SK-N-MC (cell line): ENCODE data around the gene GOPC.
A peak's percentile ranks its signal among the peaks of the same experiment; 100 is the strongest.

Experiments
- DNase-seq: peaks from one replicate; pipeline ENCODE4 v3.0.0-alpha.2; 2011; ENCODE audit warnings: low read depth, low spot score
- H3K27ac ChIP-seq: fragments of 200-600 bp; sonication (generic); 2 replicates; pipeline ENCODE4 v1.5.1; 2016; ENCODE audit warnings: mixed run types
- H3K36me3 ChIP-seq: fragments of 200-600 bp; sonication (generic); 2 replicates; pipeline ENCODE4 v1.6.1; 2017; ENCODE audit warnings: antibody characterized with exemption, low read length, mixed read lengths; ENCODE audit not compliant: insufficient read depth
- H3K4me3 ChIP-seq: fragments of 200-600 bp; sonication (generic); 2 replicates; pipeline ENCODE4 v1.5.1; 2016
- H3K9ac ChIP-seq: fragments of 200-600 bp; sonication (generic); 2 replicates; pipeline ENCODE4 v1.8.0; 2017; ENCODE audit warnings: mixed run types, mixed read lengths; ENCODE audit not compliant: insufficient read length
- H3K9me3 ChIP-seq: fragments of 200-600 bp; sonication (generic); 2 replicates; pipeline ENCODE4 v1.6.1; 2017; ENCODE audit warnings: low read depth, mild to moderate bottlenecking, antibody characterized with exemption, low read length, moderate library complexity, mixed read lengths
- EZH2 ChIP-seq: fragments of 200-600 bp; sonication (generic); IDR thresholded peaks from one replicate; pipeline ENCODE4 v1.6.1; 2017; ENCODE audit warnings: antibody characterized with exemption
- FOXP2 ChIP-seq: optimal IDR thresholded peaks from 2 replicates; pipeline ENCODE3; 2011; ENCODE audit warnings: mild to moderate bottlenecking, moderate library complexity; ENCODE audit not compliant: insufficient read depth; ENCODE audit errors: extremely low read length, control extremely low read depth
- POLR2AphosphoS5 ChIP-seq: IDR thresholded peaks from 2 replicates; pipeline ENCODE4 v1.6.1; 2012; ENCODE audit warnings: mild to moderate bottlenecking, low read depth, low read length, borderline replicate concordance

GOPC gene

GRCh38 chr6:117617210-117618035 is 15.1 kb upstream of the GOPC start:
- no peaks in the 10 kb centered on the region for H3K36me3 ChIP-seq
- no peak overlapping the region for H3K4me3 ChIP-seq
- TF ChIP-seq EZH2 (no peak), POLR2AphosphoS5 (no peak), FOXP2 (no peak)
- H3K9ac ChIP-seq: no peak overlapping the region
- no peaks in the 10 kb centered on the region for H3K9me3 ChIP-seq
- no peak for DNase-seq
- no peak overlapping the region for H3K27ac ChIP-seq

GRCh38 chr6:117616391-117617209 is 14.3 kb upstream of the GOPC start:
- no peak overlapping the region for H3K9ac ChIP-seq
- no peak overlapping the region for H3K27ac ChIP-seq
- H3K4me3 ChIP-seq: no peak overlapping the region
- no peak for DNase-seq
- H3K36me3 ChIP-seq: no peaks in the 10 kb centered on the region
- TF ChIP-seq EZH2 (no peak), POLR2AphosphoS5 (no peak), FOXP2 (no peak)
- no peaks in the 10 kb centered on the region for H3K9me3 ChIP-seq

GRCh38 chr6:117615750-117616390 is 13.6 kb upstream of the GOPC start:
- Histone ChIP-seq H3K9me3 (no peaks in the 10 kb centered on the region), H3K36me3 (no peaks in the 10 kb centered on the region), H3K4me3 (no peak overlapping the region), H3K27ac (no peak overlapping the region), H3K9ac (no peak overlapping the region)
- TF ChIP-seq FOXP2: no peak
- no peak for TF ChIP-seq POLR2AphosphoS5
- TF ChIP-seq EZH2: no peak
- DNase-seq: no peak

- no peaks in the 10 kb centered on the region for H3K36me3 ChIP-seq
- peak overlapping the region; percentile 42 for H3K9ac ChIP-seq
- H3K4me3 ChIP-seq: peak overlapping the region; percentile 62
- no peaks in the 10 kb centered on the region for H3K9me3 ChIP-seq
- peak overlapping the region; percentile 85 for H3K27ac ChIP-seq
- no peak for DNase-seq
- no peak for TF ChIP-seq POLR2AphosphoS5
- no peak for TF ChIP-seq FOXP2
- no peak for TF ChIP-seq EZH2
Observed at GRCh38 chr6:117613920-117614560, 11.7 kb upstream of the GOPC start.

GRCh38 chr6:117607511-117607910 is 5.2 kb upstream of the GOPC start:
- Histone ChIP-seq H3K27ac (no peak overlapping the region), H3K9me3 (no peaks in the 10 kb centered on the region), H3K36me3 (no peaks in the 10 kb centered on the region), H3K4me3 (no peak overlapping the region), H3K9ac (no peak overlapping the region)
- TF ChIP-seq POLR2AphosphoS5 (no peak), FOXP2 (no peak), EZH2 (no peak)
- no peak for DNase-seq

- no peak for TF ChIP-seq POLR2AphosphoS5
- H3K9me3 ChIP-seq: no peaks in the 10 kb centered on the region
- H3K36me3 ChIP-seq: no peaks in the 10 kb centered on the region
- H3K27ac ChIP-seq: no peak overlapping the region
- no peak for DNase-seq
- no peak overlapping the region for H3K4me3 ChIP-seq
- no peak overlapping the region for H3K9ac ChIP-seq
Observed at GRCh38 chr6:117605169-117605826, 3.0 kb upstream of the GOPC start.

GRCh38 chr6:117603821-117604220 is 1.5 kb upstream of the GOPC start:
- H3K9me3 ChIP-seq: no peaks in the 10 kb centered on the region
- H3K36me3 ChIP-seq: peaks cover 12% of the 10 kb centered on the region
- H3K9ac ChIP-seq: no peak overlapping the region
- H3K27ac ChIP-seq: no peak overlapping the region
- no peak overlapping the region for H3K4me3 ChIP-seq
- no peak for TF ChIP-seq EZH2
- TF ChIP-seq FOXP2: no peak
- TF ChIP-seq POLR2AphosphoS5: no peak
- DNase-seq: no peak
